GM12878 (cell line): Measurements from ENCODE around the gene CSTB. TPM values are rescaled to one million over a fixed set of nuclear protein-coding genes. Genes with fewer than 3 reads are reported as not detected.
A peak's percentile ranks its signal among the peaks of the same experiment; 100 is the strongest.

Experiments
- CREM ChIP-seq: IDR thresholded peaks from 2 replicates; pipeline ENCODE4 v1.6.1; 2014; ENCODE audit warnings: antibody characterized with exemption, low read depth
- EED ChIP-seq: sonication (generic); IDR thresholded peaks from 2 replicates; pipeline ENCODE4 v1.6.1; 2016; ENCODE audit warnings: antibody characterized with exemption, low read depth
- GABPA ChIP-seq: IDR thresholded peaks from 2 replicates; pipeline ENCODE4 v1.6.1; 2014; ENCODE audit warnings: antibody characterized with exemption, low read depth, mild to moderate bottlenecking, inconsistent platforms
- HDAC2 ChIP-seq: fragments of 200-600 bp; sonication (generic); IDR thresholded peaks from 2 replicates; pipeline ENCODE4 v1.6.1; 2017
- IKZF2 ChIP-seq, 2 experiments: fragments of 450-650 bp; IDR thresholded peaks; 2 replicates each; pipeline ENCODE4 v1.6.1; 2017; ENCODE audit warnings: mild to moderate bottlenecking in 2 of 2, moderate library complexity in 2 of 2
- JUND ChIP-seq: IDR thresholded peaks from 2 replicates; pipeline ENCODE4 v1.6.1; 2012; ENCODE audit warnings: low read depth, mild to moderate bottlenecking, low read length, improper control_type of control experiment, moderate library complexity
- MYB ChIP-seq: fragments of 150-350 bp; IDR thresholded peaks from 2 replicates; pipeline ENCODE4 v1.6.1; 2014; ENCODE audit warnings: mild to moderate bottlenecking, low read depth, low read length, borderline replicate concordance
- NBN ChIP-seq: fragments of 450-650 bp; IDR thresholded peaks from 2 replicates; pipeline ENCODE4 v1.6.1; 2016
- NFYB ChIP-seq: IDR thresholded peaks from 2 replicates; pipeline ENCODE4 v1.6.1; 2011; ENCODE audit warnings: low read depth, mild to moderate bottlenecking, low read length, improper control_type of control experiment, moderate library complexity; ENCODE audit not compliant: insufficient read depth
- PAX8 ChIP-seq: fragments of 450-650 bp; IDR thresholded peaks from 2 replicates; pipeline ENCODE4 v1.6.1; 2017; ENCODE audit warnings: mild to moderate bottlenecking, moderate library complexity
- SPI1 ChIP-seq: IDR thresholded peaks from 2 replicates; pipeline ENCODE4 v1.6.1; 2011; ENCODE audit warnings: low read depth, mild to moderate bottlenecking, low read length, moderate library complexity, borderline replicate concordance; ENCODE audit not compliant: insufficient read depth
- SREBF1 ChIP-seq: IDR thresholded peaks from 2 replicates; pipeline ENCODE4 v1.6.1; 2012; ENCODE audit warnings: mild to moderate bottlenecking, low read length
- STAT3 ChIP-seq: IDR thresholded peaks from 2 replicates; pipeline ENCODE4 v1.6.1; 2011; ENCODE audit warnings: low read depth, low read length, improper control_type of control experiment
- SUPT20H ChIP-seq: IDR thresholded peaks from 2 replicates; pipeline ENCODE4 v1.6.1; 2011; ENCODE audit warnings: low read depth, mild to moderate bottlenecking, low read length, moderate library complexity, borderline replicate concordance; ENCODE audit not compliant: control insufficient read depth
- YY1 ChIP-seq: IDR thresholded peaks from 2 replicates; pipeline ENCODE4 v1.6.1; 2011; ENCODE audit warnings: low read depth, mild to moderate bottlenecking, low read length
- ZBED1 ChIP-seq: IDR thresholded peaks from 2 replicates; pipeline ENCODE4 v1.6.1; 2016; ENCODE audit warnings: borderline replicate concordance
- ZNF384 ChIP-seq: IDR thresholded peaks from 2 replicates; pipeline ENCODE4 v1.6.1; 2012; ENCODE audit warnings: low read depth, mild to moderate bottlenecking, low read length, improper control_type of control experiment, borderline replicate concordance
- polyA plus RNA-seq, 11 experiments: library from polyadenylated mRNA; depleted of rRNA in 4 of 11; unstranded in 6 of 11; stranded (reverse) in 5 of 11; fragments of >200 nt; fragmentation: Nextera tagmentation in 4 of 11; fragmentation: Illumina TruSeq in 1 of 11; extraction: Ambion mirVana in 4 of 11; extraction: Trizol in 1 of 11; gene quantifications; 1 replicate in 1 of 11; 2 replicates in 10 of 11; pipeline versions ENCODE4 v1.2.1 to v1.2.3, GENCODE V29; 2011 to 2016; ENCODE audit warnings: inconsistent platforms in 2 of 11, missing spikeins in 2 of 11, low read depth in 1 of 11
- total RNA-seq, 4 experiments: library from RNA; depleted of rRNA in 3 of 4; stranded (reverse); fragments of >200 nt in 3 of 4; fragmentation: Illumina TruSeq in 1 of 4; extraction: Trizol in 1 of 4; gene quantifications; 2 replicates each; pipeline versions ENCODE4 v1.2.1 to v1.2.3, GENCODE V29; 2013 to 2021
- TF ChIP-seq, protein P1 (sequence below): fragments of 450-650 bp; IDR thresholded peaks from 2 replicates; pipeline ENCODE4 v1.6.1; 2016; ENCODE audit warnings: mild to moderate bottlenecking
- TF ChIP-seq, protein P2 (sequence below): fragments of 450-650 bp; IDR thresholded peaks from 2 replicates; pipeline ENCODE4 v1.6.1; 2017; ENCODE audit warnings: antibody characterized with exemption, mild to moderate bottlenecking, moderate library complexity
- TF ChIP-seq, protein P3 (sequence below): fragments of 450-650 bp; IDR thresholded peaks from 2 replicates; pipeline ENCODE4 v1.6.1; 2017; ENCODE audit warnings: mild to moderate bottlenecking, low read depth, inconsistent platforms; ENCODE audit not compliant: poor library complexity, severe bottlenecking
- TF ChIP-seq, protein P4 (sequence below): IDR thresholded peaks from 2 replicates; pipeline ENCODE4 v1.6.1; 2012; ENCODE audit warnings: low read depth, low read length, improper control_type of control experiment
- TF ChIP-seq, protein P5 (sequence below): fragments of 450-650 bp; IDR thresholded peaks from 2 replicates; pipeline ENCODE4 v1.6.1; 2017; ENCODE audit warnings: mild to moderate bottlenecking

CSTB gene
- total and polyA plus RNA-seq, 10 of the 15 experiments (the other 5 are each of a cell fraction or from before 2014, with no cell fraction given), result 12.5 to 82.7 (median 41.9) TPM

DNA sequence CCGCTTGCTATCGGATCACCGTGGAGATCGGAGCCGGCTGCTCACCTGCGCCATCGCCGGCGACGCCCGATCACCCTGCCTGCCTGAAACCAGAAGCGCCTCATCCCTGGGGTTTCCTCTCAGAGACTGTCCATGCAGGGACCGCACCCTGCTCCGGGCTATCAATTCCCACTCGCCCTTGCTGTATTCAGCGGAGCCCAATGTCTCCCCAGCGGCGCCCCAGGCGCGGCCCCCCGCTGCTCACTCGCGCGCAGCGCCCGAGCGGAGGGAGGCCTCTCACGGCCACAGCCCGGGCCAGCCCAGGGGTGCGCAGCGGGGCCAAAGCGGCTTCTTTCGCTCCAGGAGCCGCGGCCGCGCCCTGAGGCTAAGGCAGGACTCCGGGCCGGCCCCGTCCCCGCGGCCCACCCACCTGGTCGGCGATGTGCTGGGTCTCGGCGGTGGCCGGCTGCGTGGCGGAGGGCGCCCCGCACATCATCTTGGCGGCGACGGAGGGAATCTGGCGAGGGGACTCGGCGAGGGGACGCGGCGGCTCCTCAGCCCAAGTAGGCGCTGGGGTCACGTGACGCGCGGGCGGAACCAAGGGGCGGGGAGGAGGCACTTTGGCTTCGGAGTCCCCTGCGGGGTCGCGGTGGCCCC is at the start of gene CSTB (continued):
- TF ChIP-seq, protein P1, sequence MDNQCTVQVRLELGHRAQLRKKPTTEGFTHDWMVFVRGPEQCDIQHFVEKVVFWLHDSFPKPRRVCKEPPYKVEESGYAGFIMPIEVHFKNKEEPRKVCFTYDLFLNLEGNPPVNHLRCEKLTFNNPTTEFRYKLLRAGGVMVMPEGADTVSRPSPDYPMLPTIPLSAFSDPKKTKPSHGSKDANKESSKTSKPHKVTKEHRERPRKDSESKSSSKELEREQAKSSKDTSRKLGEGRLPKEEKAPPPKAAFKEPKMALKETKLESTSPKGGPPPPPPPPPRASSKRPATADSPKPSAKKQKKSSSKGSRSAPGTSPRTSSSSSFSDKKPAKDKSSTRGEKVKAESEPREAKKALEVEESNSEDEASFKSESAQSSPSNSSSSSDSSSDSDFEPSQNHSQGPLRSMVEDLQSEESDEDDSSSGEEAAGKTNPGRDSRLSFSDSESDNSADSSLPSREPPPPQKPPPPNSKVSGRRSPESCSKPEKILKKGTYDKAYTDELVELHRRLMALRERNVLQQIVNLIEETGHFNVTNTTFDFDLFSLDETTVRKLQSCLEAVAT, result no peak
- TF ChIP-seq IKZF2 (IDR thresholded peaks at IDR 0.05), result no peak
- TF ChIP-seq, protein P2, sequence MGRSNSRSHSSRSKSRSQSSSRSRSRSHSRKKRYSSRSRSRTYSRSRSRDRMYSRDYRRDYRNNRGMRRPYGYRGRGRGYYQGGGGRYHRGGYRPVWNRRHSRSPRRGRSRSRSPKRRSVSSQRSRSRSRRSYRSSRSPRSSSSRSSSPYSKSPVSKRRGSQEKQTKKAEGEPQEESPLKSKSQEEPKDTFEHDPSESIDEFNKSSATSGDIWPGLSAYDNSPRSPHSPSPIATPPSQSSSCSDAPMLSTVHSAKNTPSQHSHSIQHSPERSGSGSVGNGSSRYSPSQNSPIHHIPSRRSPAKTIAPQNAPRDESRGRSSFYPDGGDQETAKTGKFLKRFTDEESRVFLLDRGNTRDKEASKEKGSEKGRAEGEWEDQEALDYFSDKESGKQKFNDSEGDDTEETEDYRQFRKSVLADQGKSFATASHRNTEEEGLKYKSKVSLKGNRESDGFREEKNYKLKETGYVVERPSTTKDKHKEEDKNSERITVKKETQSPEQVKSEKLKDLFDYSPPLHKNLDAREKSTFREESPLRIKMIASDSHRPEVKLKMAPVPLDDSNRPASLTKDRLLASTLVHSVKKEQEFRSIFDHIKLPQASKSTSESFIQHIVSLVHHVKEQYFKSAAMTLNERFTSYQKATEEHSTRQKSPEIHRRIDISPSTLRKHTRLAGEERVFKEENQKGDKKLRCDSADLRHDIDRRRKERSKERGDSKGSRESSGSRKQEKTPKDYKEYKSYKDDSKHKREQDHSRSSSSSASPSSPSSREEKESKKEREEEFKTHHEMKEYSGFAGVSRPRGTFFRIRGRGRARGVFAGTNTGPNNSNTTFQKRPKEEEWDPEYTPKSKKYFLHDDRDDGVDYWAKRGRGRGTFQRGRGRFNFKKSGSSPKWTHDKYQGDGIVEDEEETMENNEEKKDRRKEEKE, result no peak
- no peak for TF ChIP-seq HDAC2
- TF ChIP-seq SREBF1, result no peak
- TF ChIP-seq, protein P3, sequence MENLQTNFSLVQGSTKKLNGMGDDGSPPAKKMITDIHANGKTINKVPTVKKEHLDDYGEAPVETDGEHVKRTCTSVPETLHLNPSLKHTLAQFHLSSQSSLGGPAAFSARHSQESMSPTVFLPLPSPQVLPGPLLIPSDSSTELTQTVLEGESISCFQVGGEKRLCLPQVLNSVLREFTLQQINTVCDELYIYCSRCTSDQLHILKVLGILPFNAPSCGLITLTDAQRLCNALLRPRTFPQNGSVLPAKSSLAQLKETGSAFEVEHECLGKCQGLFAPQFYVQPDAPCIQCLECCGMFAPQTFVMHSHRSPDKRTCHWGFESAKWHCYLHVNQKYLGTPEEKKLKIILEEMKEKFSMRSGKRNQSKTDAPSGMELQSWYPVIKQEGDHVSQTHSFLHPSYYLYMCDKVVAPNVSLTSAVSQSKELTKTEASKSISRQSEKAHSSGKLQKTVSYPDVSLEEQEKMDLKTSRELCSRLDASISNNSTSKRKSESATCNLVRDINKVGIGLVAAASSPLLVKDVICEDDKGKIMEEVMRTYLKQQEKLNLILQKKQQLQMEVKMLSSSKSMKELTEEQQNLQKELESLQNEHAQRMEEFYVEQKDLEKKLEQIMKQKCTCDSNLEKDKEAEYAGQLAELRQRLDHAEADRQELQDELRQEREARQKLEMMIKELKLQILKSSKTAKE, result no peak
- TF ChIP-seq ZNF384, result no peak
- no peak for TF ChIP-seq NBN
- no peak for TF ChIP-seq GABPA
- peak; percentile 44; the same call in 1 of the 2 replicates for TF ChIP-seq CREM
- TF ChIP-seq ZBED1, result no peak
- TF ChIP-seq YY1, result 0 out of 2 replicates have a peak, but pooled peaks have one; percentile 15
- no peak for TF ChIP-seq SUPT20H
- TF ChIP-seq, protein P4, sequence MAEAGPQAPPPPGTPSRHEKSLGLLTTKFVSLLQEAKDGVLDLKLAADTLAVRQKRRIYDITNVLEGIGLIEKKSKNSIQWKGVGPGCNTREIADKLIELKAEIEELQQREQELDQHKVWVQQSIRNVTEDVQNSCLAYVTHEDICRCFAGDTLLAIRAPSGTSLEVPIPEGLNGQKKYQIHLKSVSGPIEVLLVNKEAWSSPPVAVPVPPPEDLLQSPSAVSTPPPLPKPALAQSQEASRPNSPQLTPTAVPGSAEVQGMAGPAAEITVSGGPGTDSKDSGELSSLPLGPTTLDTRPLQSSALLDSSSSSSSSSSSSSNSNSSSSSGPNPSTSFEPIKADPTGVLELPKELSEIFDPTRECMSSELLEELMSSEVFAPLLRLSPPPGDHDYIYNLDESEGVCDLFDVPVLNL, result no peak
- TF ChIP-seq SPI1, result no peak
- no peak for TF ChIP-seq STAT3
- TF ChIP-seq EED, result no peak
- TF ChIP-seq PAX8, result no peak
- TF ChIP-seq JUND, result peak; percentile 88; the same call in 1 of the 2 replicates
- no peak for TF ChIP-seq MYB
- no peak for TF ChIP-seq NFYB
- TF ChIP-seq, protein P5, sequence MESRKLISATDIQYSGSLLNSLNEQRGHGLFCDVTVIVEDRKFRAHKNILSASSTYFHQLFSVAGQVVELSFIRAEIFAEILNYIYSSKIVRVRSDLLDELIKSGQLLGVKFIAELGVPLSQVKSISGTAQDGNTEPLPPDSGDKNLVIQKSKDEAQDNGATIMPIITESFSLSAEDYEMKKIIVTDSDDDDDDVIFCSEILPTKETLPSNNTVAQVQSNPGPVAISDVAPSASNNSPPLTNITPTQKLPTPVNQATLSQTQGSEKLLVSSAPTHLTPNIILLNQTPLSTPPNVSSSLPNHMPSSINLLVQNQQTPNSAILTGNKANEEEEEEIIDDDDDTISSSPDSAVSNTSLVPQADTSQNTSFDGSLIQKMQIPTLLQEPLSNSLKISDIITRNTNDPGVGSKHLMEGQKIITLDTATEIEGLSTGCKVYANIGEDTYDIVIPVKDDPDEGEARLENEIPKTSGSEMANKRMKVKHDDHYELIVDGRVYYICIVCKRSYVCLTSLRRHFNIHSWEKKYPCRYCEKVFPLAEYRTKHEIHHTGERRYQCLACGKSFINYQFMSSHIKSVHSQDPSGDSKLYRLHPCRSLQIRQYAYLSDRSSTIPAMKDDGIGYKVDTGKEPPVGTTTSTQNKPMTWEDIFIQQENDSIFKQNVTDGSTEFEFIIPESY, result no peak
